HG03066 (cell line): ENCODE data around the gene AP2M1.
"Not testable (repeated sequence)": the region's sequence is repeated elsewhere in the genome, so short reads cannot be mapped to it uniquely, and the experiment has no call there.

ENCODE experiments used
- ATAC-seq: cut with Tn5 transposase; IDR thresholded peaks from one replicate; pipeline ENCODE4 v1.9.1; 2021; ENCODE audit warnings: low read depth; ENCODE audit not compliant: unreplicated experiment

Gene AP2M1

GRCh38 chr3:184155644-184156521 is 18.8 kb upstream of the AP2M1 start:
- ATAC-seq = peak; percentile 32

- no peak for ATAC-seq
Observed at GRCh38 chr3:184156522-184156955, 18.1 kb upstream of the AP2M1 start.

GRCh38 chr3:184157206-184157605 is 17.4 kb upstream of the AP2M1 start:
- ATAC-seq = no peak

- ATAC-seq = no peak
Observed at GRCh38 chr3:184158404-184158803, 16.3 kb upstream of the AP2M1 start.

- ATAC-seq = no peak
Observed at GRCh38 chr3:184160456-184160855, 14.2 kb upstream of the AP2M1 start.

- not testable (repeated sequence) for ATAC-seq
Observed at GRCh38 chr3:184162571-184163070, 12.0 kb upstream of the AP2M1 start.

- ATAC-seq = no peak
Observed at GRCh38 chr3:184164648-184165330, 9.9 kb upstream of the AP2M1 start.

GRCh38 chr3:184165543-184165942 is 9.1 kb upstream of the AP2M1 start:
- no peak for ATAC-seq

- no peak for ATAC-seq
Observed at GRCh38 chr3:184166671-184167070, 8.0 kb upstream of the AP2M1 start.

- ATAC-seq = no peak
Observed at GRCh38 chr3:184167786-184168185, 6.9 kb upstream of the AP2M1 start.

GRCh38 chr3:184168363-184169120 is 6.1 kb upstream of the AP2M1 start:
- ATAC-seq = no peak

GRCh38 chr3:184169896-184170875 is 4.5 kb upstream of the AP2M1 start:
- no peak for ATAC-seq

- no peak for ATAC-seq
Observed at GRCh38 chr3:184171562-184171961, 3.1 kb upstream of the AP2M1 start.

GRCh38 chr3:184172681-184173373 is 1.8 kb upstream of the AP2M1 start:
- no peak for ATAC-seq

GRCh38 chr3:184173374-184173722 is 1.3 kb upstream of the AP2M1 start:
- ATAC-seq = no peak

GRCh38 chr3:184174284-184174645 is 390 bp upstream of the AP2M1 start:
- ATAC-seq = no peak

GRCh38 chr3:184175506-184175905 is 851 bp downstream of the AP2M1 start:
- no peak for ATAC-seq

GRCh38 chr3:184175981-184176376 is 1.3 kb downstream of the AP2M1 start:
- ATAC-seq = no peak
